Type B pancreatic cell (in vitro differentiated cells): ENCODE data around the gene CMSS1. TPM values are rescaled to one million over a fixed set of nuclear protein-coding genes. Genes with fewer than 3 reads are reported as not detected.

ENCODE experiments used
- DNase-seq: peaks from one replicate; pipeline ENCODE4 v3.0.0; 2021; ENCODE audit warnings: mixed read lengths; ENCODE audit not compliant: unreplicated experiment; ENCODE audit errors: extremely low spot score
- H3K27ac Mint-ChIP-seq: 2 replicates; pipeline ENCODE4 v1.8.0; 2021; ENCODE audit warnings: mild to moderate bottlenecking, mixed read lengths
- H3K27me3 Mint-ChIP-seq: 2 replicates; pipeline ENCODE4 v1.8.0; 2021; ENCODE audit warnings: mixed read lengths
- H3K36me3 Mint-ChIP-seq: 2 replicates; pipeline ENCODE4 v1.8.0; 2021; ENCODE audit warnings: mixed read lengths
- H3K4me1 Mint-ChIP-seq: one replicate; pipeline ENCODE4 v1.8.0; 2021; ENCODE audit warnings: mixed read lengths; ENCODE audit not compliant: unreplicated experiment
- H3K4me3 Mint-ChIP-seq: 2 replicates; pipeline ENCODE4 v1.8.0; 2021; ENCODE audit warnings: mild to moderate bottlenecking, mixed read lengths
- H3K9me3 Mint-ChIP-seq: 2 replicates; pipeline ENCODE4 v1.8.0; 2021; ENCODE audit warnings: mixed read lengths
- total RNA-seq: library from RNA; stranded (reverse); gene quantifications from 2 replicates; pipeline ENCODE4 v1.2.1, GENCODE V29; 2021; ENCODE audit warnings: low replicate concordance
- TF ChIP-seq, protein P1 (sequence below): fragments of 200-600 bp; sonication (generic); conservative IDR thresholded peaks from 2 replicates; pipeline ENCODE4 v1.5.0; 2021; ENCODE audit warnings: antibody characterized with exemption, mild to moderate bottlenecking

The CMSS1 gene
- total RNA-seq, 1 donor from 2014 or later: 34.1 TPM

DNA sequence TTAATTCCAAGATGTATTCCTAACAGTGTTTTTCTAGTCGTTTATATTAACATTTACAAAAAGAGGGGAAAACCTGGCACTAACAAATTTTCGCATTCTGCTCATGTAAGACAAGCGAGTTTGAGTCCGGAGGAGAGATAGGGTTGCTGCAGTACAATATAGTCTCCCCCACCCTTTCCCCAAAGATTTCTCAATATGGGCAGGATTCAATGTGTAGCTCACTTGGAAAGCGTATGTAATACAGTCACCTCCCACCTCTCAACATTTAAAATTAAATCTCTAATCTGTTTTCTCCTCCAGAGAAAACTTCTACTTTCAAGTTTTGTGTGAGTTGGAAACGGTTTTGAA, 57.9 kb downstream of the CMSS1 start:
- Mint-ChIP-seq H3K4me1 (peaks cover 36% of the 10 kb centered on the region), H3K4me3 (peak overlapping the region; percentile 89), H3K27ac (peak overlapping the region; percentile 89), H3K27me3 (no peaks in the 10 kb centered on the region), H3K36me3 (peaks cover 6% of the 10 kb centered on the region), H3K9me3 (no peaks in the 10 kb centered on the region)
- DNase-seq: no peak
- TF ChIP-seq, protein P1, sequence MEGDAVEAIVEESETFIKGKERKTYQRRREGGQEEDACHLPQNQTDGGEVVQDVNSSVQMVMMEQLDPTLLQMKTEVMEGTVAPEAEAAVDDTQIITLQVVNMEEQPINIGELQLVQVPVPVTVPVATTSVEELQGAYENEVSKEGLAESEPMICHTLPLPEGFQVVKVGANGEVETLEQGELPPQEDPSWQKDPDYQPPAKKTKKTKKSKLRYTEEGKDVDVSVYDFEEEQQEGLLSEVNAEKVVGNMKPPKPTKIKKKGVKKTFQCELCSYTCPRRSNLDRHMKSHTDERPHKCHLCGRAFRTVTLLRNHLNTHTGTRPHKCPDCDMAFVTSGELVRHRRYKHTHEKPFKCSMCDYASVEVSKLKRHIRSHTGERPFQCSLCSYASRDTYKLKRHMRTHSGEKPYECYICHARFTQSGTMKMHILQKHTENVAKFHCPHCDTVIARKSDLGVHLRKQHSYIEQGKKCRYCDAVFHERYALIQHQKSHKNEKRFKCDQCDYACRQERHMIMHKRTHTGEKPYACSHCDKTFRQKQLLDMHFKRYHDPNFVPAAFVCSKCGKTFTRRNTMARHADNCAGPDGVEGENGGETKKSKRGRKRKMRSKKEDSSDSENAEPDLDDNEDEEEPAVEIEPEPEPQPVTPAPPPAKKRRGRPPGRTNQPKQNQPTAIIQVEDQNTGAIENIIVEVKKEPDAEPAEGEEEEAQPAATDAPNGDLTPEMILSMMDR: no peak

- Mint-ChIP-seq H3K4me3 (peak overlapping the region; percentile 89), H3K4me1 (peaks cover 33% of the 10 kb centered on the region), H3K36me3 (peaks cover 3% of the 10 kb centered on the region), H3K9me3 (no peaks in the 10 kb centered on the region), H3K27ac (peak overlapping the region; percentile 89), H3K27me3 (no peaks in the 10 kb centered on the region)
- TF ChIP-seq, protein P1: no peak
- DNase-seq: peak; percentile 86
Observed at GRCh38 chr3:99875929-99876841, 58.5 kb downstream of the CMSS1 start.

DNA sequence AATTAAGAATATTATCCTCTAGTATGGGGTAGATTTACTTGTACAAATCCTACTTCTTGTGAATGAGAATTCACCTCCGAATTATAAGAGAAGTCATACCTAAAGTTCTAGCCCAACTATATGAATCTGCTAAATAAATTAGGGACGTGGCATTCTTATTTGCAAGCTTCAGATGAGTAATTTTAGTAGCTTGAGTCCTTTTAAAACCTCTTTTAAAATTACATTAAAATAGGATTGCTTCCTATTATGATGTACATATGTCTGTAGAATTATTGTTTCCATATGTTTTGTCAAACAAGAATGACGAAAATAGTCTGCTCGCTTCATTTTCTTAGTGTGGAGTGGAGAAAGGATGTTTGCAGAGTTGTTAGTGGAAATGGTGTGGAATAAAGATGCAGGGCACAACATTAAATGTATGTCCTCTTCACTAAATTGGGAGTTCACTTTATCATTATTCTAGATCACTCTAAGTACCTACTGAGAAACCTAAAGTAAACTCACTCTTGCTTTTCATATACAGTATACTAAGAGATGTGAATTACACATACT, 59.4 kb downstream of the CMSS1 start:
- H3K9me3 Mint-ChIP-seq: no peaks in the 10 kb centered on the region
- no peak for DNase-seq
- peak overlapping the region; percentile 84 for H3K27ac Mint-ChIP-seq
- peak overlapping the region; percentile 89 for H3K4me3 Mint-ChIP-seq
- TF ChIP-seq, protein P1: no peak
- peaks cover 3% of the 10 kb centered on the region for H3K36me3 Mint-ChIP-seq
- H3K27me3 Mint-ChIP-seq: no peaks in the 10 kb centered on the region
- H3K4me1 Mint-ChIP-seq: peaks cover 23% of the 10 kb centered on the region

DNA sequence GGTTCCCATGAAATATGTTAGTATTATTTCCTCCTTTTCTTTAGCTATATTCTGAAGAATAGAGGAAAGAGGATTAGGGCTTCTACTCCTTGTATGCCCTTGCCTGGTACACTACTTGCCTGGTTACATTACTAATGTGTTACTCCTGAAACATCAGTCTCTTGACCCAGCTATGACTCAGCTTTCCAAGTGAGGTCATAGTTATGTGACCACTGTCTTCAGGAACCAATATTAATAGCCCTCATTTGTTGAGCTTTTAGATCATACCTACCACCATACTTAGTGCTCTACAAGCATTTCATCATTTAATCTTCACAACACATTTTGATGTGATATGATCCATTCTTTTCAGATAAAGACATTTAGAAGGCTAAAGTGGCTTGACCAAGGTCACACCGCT, 60.3 kb downstream of the CMSS1 start:
- DNase-seq: no peak
- TF ChIP-seq, protein P1: no peak
- Mint-ChIP-seq H3K9me3 (no peaks in the 10 kb centered on the region), H3K4me3 (peak overlapping the region; percentile 75), H3K27me3 (no peaks in the 10 kb centered on the region), H3K36me3 (peaks cover 3% of the 10 kb centered on the region), H3K4me1 (peaks cover 18% of the 10 kb centered on the region), H3K27ac (peak overlapping the region; percentile 34)

DNA sequence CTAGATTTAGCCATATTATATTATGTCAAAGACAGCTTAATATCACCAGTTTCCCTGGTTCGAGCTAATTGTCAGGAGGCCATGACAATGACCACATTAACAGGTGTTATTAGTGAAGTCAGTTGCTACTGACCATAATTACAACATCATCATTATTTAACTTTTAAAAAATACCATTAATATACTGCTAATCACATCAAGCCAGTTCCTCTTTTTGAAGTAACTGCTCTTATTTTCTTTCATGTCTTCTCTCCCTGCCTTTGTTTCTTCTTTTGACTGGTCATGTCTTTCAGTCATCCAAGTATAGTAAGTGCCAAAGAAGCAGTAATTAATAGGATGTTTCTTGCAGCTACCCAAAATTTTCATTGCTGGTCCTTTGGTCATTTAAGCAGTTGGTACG, 61.6 kb downstream of the CMSS1 start:
- Mint-ChIP-seq H3K9me3 (no peaks in the 10 kb centered on the region), H3K4me1 (peaks cover 13% of the 10 kb centered on the region), H3K27me3 (no peaks in the 10 kb centered on the region), H3K27ac (no peak overlapping the region), H3K36me3 (peaks cover 3% of the 10 kb centered on the region), H3K4me3 (no peak overlapping the region)
- TF ChIP-seq, protein P1: no peak
- no peak for DNase-seq
